Activated CD4-positive, alpha-beta memory T cell treated with anti-CD3 and anti-CD28 coated beads, Interleukin-2, amount 10 ng/mL, durations not matched to agents 7 days and 5 days (primary cell): ENCODE data around the gene TSPAN17. TPM values are rescaled to one million over a fixed set of nuclear protein-coding genes. Genes with fewer than 3 reads are reported as not detected.

ENCODE experiments used
- CTCF ChIA-PET: fragments of 350-600 bp; sonication (Branson Sonifier 250); formaldehyde crosslinking; loops from one replicate; lab custom pipeline; 2021; ENCODE audit warnings: antibody characterized with exemption, inconsistent platforms; lab: Charles Lee
- POLR2A ChIA-PET: fragments of 350-600 bp; sonication (Branson Sonifier 250); formaldehyde crosslinking; loops from one replicate; lab custom pipeline; 2021; ENCODE audit warnings: antibody characterized with exemption; lab: Charles Lee
- DNase-seq: peaks from one replicate; pipeline ENCODE4 v3.0.0-alpha.2; 2020
- H3K27ac Mint-ChIP-seq: one replicate; pipeline ENCODE4 v1.8.0; 2021; ENCODE audit warnings: mild to moderate bottlenecking, mixed read lengths
- H3K27me3 Mint-ChIP-seq: one replicate; pipeline ENCODE4 v1.8.0; 2021; ENCODE audit warnings: mixed read lengths
- H3K36me3 Mint-ChIP-seq: one replicate; pipeline ENCODE4 v1.8.0; 2021; ENCODE audit warnings: low read depth, mixed read lengths
- H3K4me1 Mint-ChIP-seq: one replicate; pipeline ENCODE4 v1.8.0; 2021; ENCODE audit warnings: mixed read lengths
- H3K4me3 Mint-ChIP-seq: one replicate; pipeline ENCODE4 v1.8.0; 2021; ENCODE audit warnings: mild to moderate bottlenecking, mixed read lengths
- H3K9me3 Mint-ChIP-seq: one replicate; pipeline ENCODE4 v1.8.0; 2021; ENCODE audit warnings: mixed read lengths
- total RNA-seq, 2 experiments: library from RNA; stranded (reverse); gene quantifications; one replicate each; pipeline ENCODE4 v1.2.3, GENCODE V29; 2021

TSPAN17 gene
- total RNA-seq, 2 experiments from 2014 or later = 33.3 to 33.4 TPM

DNA sequence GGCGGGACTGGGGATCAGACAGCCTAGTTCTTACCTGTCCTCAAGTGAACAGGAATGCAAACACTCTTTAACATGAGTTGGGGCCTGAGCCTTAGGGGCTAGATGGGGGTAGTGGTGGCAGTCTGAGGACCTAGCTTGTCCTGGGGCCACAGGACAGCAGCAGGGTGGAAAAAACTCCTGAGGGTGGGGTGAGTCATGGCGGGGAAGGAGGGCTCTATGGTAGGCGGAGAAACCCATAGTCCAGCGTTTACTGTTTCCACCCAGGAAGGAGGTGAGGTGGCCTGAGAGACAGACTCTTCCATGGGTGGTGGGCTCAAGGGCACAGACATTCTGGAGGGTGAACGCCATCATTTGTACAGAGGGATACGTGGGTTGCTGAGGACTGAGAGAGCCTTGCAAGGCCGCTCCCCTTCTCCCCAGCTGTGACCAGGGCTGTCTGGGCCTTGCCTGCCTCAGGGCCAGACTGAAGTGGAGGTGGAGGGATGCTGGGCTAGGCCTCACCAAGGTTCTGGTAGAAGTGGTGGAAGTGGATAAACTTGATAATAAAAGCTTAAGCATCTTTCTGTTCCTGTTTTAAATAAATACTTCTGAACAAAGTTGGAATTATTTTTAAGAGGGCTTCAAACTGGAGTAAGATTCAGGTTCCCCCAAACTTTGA lies 1.1 kb upstream of the TSPAN17 start:
- no peak for DNase-seq
- Mint-ChIP-seq H3K4me3 (peak overlapping the region; percentile 83), H3K36me3 (no peaks in the 10 kb centered on the region), H3K9me3 (no peaks in the 10 kb centered on the region), H3K27me3 (no peaks in the 10 kb centered on the region), H3K27ac (peak overlapping the region; percentile 74), H3K4me1 (peaks cover 45% of the 10 kb centered on the region)
- CTCF ChIA-PET = interaction anchor here (1.1 to 3.9 kb wide), 3 partner anchors 13 to 103 kb away, joined by 3 to 81 read pairs (median 5); no protein-coding TSS in a partner anchor
- POLR2A ChIA-PET = interaction anchor here (0.5 to 2.7 kb wide), 15 partner anchors 8 to 230 kb away, joined by 3 to 14 read pairs (median 6); partner anchors contain the start of genes CLTB, FAF2, RNF44 and SNCB

GRCh38 chr5:176646707-176647029 lies 616 bp upstream of the TSPAN17 start:
- H3K27me3 Mint-ChIP-seq = no peaks in the 10 kb centered on the region
- no peak for DNase-seq
- ChIA-PET POLR2A (interaction anchor here (0.5 to 2.7 kb wide), 16 partner anchors 9 to 230 kb away, joined by 3 to 14 read pairs (median 6); partner anchors contain the start of genes CLTB, FAF2, RNF44 and SNCB), CTCF (interaction anchor here (1.1 to 3.9 kb wide), 3 partner anchors 12 to 103 kb away, joined by 3 to 81 read pairs (median 5); no protein-coding TSS in a partner anchor)
- H3K9me3 Mint-ChIP-seq = no peaks in the 10 kb centered on the region
- peak overlapping the region; percentile 74 for H3K27ac Mint-ChIP-seq
- H3K4me1 Mint-ChIP-seq = peaks cover 48% of the 10 kb centered on the region
- no peaks in the 10 kb centered on the region for H3K36me3 Mint-ChIP-seq
- H3K4me3 Mint-ChIP-seq = peak overlapping the region; percentile 83

DNA sequence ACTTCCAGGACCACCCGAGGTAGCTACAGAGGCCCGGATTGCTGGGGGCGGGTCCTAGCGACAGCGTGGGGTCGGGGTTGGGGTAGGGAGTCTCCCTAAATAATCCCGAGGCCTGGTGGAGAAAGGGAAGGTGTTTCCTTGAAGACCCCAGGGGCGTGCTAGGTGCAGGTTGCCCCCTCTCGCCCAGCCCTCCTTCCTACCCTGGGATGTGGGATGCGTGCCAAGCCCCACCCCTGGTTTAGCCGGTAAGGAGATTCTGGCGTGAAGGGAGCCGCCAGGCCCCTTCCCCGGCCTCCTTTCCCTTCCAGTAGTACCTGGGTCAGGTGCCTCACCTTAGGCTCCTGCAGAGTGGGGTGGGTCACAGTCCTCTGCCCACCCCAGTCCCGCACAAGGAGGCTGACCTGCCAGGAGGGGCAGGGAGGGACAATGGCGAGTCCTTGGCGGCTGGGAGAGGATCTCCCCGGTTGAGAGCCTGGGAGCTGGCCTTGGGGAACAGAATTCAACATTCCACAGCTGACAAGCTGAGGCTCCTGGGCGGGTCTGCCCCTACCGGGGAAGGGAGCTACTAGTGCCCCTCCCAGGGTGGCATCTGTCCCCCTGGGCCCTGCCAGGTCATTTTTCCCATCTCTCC lies 674 bp downstream of the TSPAN17 start:
- no peak for DNase-seq
- ChIA-PET CTCF (interaction anchor here (1.2 to 3.9 kb wide), 3 partner anchors 11 to 74 kb away, joined by 3 to 81 read pairs (median 5); no protein-coding TSS in a partner anchor), POLR2A (interaction anchor here (1.1 to 2.7 kb wide), 7 partner anchors 10 to 200 kb away, joined by 3 to 14 read pairs (median 5); partner anchors contain the start of gene RNF44)
- no peaks in the 10 kb centered on the region for H3K9me3 Mint-ChIP-seq
- peaks cover 5% of the 10 kb centered on the region for H3K36me3 Mint-ChIP-seq
- no peaks in the 10 kb centered on the region for H3K27me3 Mint-ChIP-seq
- H3K4me1 Mint-ChIP-seq = peaks cover 53% of the 10 kb centered on the region
- H3K4me3 Mint-ChIP-seq = peak overlapping the region; percentile 83
- H3K27ac Mint-ChIP-seq = peak overlapping the region; percentile 76

GRCh38 chr5:176648474-176649194 lies 1.4 kb downstream of the TSPAN17 start:
- peaks cover 60% of the 10 kb centered on the region for H3K4me1 Mint-ChIP-seq
- peaks cover 11% of the 10 kb centered on the region for H3K36me3 Mint-ChIP-seq
- H3K9me3 Mint-ChIP-seq = no peaks in the 10 kb centered on the region
- POLR2A ChIA-PET = interaction anchor here (1.3 to 2.7 kb wide), 4 partner anchors 10 to 201 kb away, joined by 3 to 14 read pairs (median 8); partner anchors contain the start of gene RNF44
- H3K4me3 Mint-ChIP-seq = peak overlapping the region; percentile 83
- no peak for DNase-seq
- CTCF ChIA-PET = interaction anchor here (3.9 kb wide), 1 partner anchor 10 kb away, joined by 81 read pairs; no protein-coding TSS in a partner anchor
- H3K27ac Mint-ChIP-seq = peak overlapping the region; percentile 61
- H3K27me3 Mint-ChIP-seq = no peaks in the 10 kb centered on the region

GRCh38 chr5:176650354-176650884 lies 3.1 kb downstream of the TSPAN17 start:
- POLR2A ChIA-PET = interaction anchor here (2.2 kb wide), 1 partner anchor 10 kb away, joined by 8 read pairs; no protein-coding TSS in a partner anchor
- Mint-ChIP-seq H3K4me3 (no peak overlapping the region), H3K27ac (no peak overlapping the region), H3K36me3 (peaks cover 17% of the 10 kb centered on the region), H3K9me3 (no peaks in the 10 kb centered on the region), H3K27me3 (no peaks in the 10 kb centered on the region), H3K4me1 (peaks cover 62% of the 10 kb centered on the region)
- CTCF ChIA-PET = interaction anchor here (0.6 to 3.6 kb wide), 3 partner anchors 7 to 309 kb away, joined by 4 to 27 read pairs (median 4); no protein-coding TSS in a partner anchor
- no peak for DNase-seq

GRCh38 chr5:176651472-176651980 lies 4.2 kb downstream of the TSPAN17 start:
- peaks cover 21% of the 10 kb centered on the region for H3K36me3 Mint-ChIP-seq
- H3K4me1 Mint-ChIP-seq = peaks cover 55% of the 10 kb centered on the region
- DNase-seq = no peak
- CTCF ChIA-PET = interaction anchor here (3.6 kb wide), 1 partner anchor 9 kb away, joined by 27 read pairs; no protein-coding TSS in a partner anchor
- POLR2A ChIA-PET = interaction anchor here (2.2 kb wide), 1 partner anchor 9 kb away, joined by 8 read pairs; no protein-coding TSS in a partner anchor
- no peak overlapping the region for H3K4me3 Mint-ChIP-seq
- no peaks in the 10 kb centered on the region for H3K27me3 Mint-ChIP-seq
- no peak overlapping the region for H3K27ac Mint-ChIP-seq
- no peaks in the 10 kb centered on the region for H3K9me3 Mint-ChIP-seq

- Mint-ChIP-seq H3K4me1 (peaks cover 49% of the 10 kb centered on the region), H3K9me3 (no peaks in the 10 kb centered on the region)
- CTCF ChIA-PET = interaction anchor here (3.6 kb wide), 1 partner anchor 8 kb away, joined by 27 read pairs; no protein-coding TSS in a partner anchor
These were observed 4.9 kb downstream of the TSPAN17 start for GRCh38 chr5:176652136-176652535.

DNA sequence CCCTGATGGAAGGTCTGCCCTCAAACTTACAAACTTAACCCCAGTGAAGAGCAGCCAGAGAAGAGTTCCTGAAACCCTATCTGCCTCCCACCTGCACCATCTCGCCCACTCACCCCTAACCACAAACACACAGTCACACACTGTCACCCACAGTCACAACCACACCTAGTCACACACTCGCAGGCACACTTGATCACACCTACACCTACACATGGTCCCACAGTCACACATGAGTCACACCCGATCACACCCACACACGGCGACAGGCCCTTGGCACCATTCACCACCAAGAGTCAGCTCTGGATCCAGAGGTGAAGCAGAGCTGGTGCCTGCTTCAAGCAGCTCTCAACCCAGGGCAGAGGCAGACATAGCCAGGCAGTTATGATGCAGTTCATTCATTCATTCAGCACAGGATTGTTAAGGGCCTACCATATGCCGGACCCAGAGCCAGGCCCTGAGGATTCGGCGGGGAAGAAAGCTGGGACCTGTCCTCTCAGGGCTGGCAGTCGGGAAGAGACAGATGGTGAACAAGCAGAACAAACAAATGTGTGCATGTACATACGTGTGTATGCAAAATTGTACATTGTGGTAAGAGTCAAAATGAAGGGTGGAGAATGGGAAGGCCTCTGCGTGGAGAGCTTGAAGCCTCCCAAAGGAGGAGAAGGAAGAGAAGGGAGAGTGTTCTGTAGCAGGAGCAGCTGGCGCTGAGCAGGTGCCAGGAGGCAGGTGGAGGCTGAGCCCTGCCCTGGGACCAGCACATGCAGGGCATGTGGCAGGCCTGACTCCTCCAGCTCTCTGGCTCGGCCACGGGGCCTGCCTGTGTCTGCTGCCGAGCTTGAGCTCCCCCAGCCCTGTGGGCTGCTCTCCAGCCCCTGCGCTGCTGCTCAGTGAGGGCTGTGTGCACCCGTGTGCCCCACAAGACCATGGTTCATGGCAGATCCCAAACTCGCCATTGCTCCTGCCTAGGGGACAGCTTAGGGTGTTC lies 6.4 kb downstream of the TSPAN17 start:
- Mint-ChIP-seq H3K36me3 (peaks cover 24% of the 10 kb centered on the region), H3K27me3 (no peaks in the 10 kb centered on the region), H3K27ac (peak overlapping the region; percentile 28), H3K4me1 (peaks cover 52% of the 10 kb centered on the region), H3K4me3 (no peak overlapping the region), H3K9me3 (no peaks in the 10 kb centered on the region)
- ChIA-PET CTCF (no interaction called here), POLR2A (no interaction called here)
- DNase-seq = peak; percentile 47

More at GRCh38 chr5:176652136-176652535, 4.9 kb downstream of the TSPAN17 start:
- POLR2A ChIA-PET = no interaction called here
- H3K36me3 Mint-ChIP-seq = peaks cover 21% of the 10 kb centered on the region
- no peak for DNase-seq
- no peak overlapping the region for H3K4me3 Mint-ChIP-seq
- H3K27me3 Mint-ChIP-seq = no peaks in the 10 kb centered on the region
- no peak overlapping the region for H3K27ac Mint-ChIP-seq

- no peaks in the 10 kb centered on the region for H3K27me3 Mint-ChIP-seq
- ChIA-PET CTCF (no interaction called here), POLR2A (no interaction called here)
- no peak overlapping the region for H3K27ac Mint-ChIP-seq
- no peak overlapping the region for H3K4me3 Mint-ChIP-seq
- no peaks in the 10 kb centered on the region for H3K9me3 Mint-ChIP-seq
- H3K36me3 Mint-ChIP-seq = peaks cover 24% of the 10 kb centered on the region
- peaks cover 50% of the 10 kb centered on the region for H3K4me1 Mint-ChIP-seq
- no peak for DNase-seq
These were observed 7.6 kb downstream of the TSPAN17 start for GRCh38 chr5:176654856-176655255.

DNA sequence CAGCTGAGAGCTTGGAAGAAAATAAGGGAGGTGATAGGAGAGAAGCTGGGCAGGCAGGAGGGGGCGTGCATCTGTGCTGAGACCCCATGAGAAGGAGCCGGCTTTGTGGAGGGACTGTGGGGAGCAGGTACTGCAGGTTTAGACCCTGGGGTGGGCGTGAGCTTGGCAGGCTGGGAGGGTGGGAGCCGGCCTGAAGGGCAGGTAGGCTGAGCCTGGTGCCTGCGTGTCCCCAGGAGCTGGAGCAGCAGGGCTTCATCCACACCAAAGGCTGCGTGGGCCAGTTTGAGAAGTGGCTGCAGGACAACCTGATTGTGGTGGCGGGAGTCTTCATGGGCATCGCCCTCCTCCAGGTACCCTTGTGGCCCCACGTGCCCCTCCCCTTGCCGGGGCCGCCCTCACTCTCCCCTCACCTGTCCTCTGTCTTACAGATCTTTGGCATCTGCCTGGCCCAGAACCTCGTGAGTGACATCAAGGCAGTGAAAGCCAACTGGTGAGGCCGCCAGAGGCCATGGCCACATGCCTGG lies 9.2 kb downstream of the TSPAN17 start:
- POLR2A ChIA-PET = no interaction called here
- no peak for DNase-seq
- H3K4me1 Mint-ChIP-seq = peaks cover 45% of the 10 kb centered on the region
- CTCF ChIA-PET = interaction anchor here (1.4 to 6.3 kb wide), 5 partner anchors 9 to 457 kb away, joined by 4 to 81 read pairs (median 6); partner anchors contain the start of gene TSPAN17
- peaks cover 24% of the 10 kb centered on the region for H3K36me3 Mint-ChIP-seq
- H3K4me3 Mint-ChIP-seq = no peak overlapping the region
- H3K27ac Mint-ChIP-seq = no peak overlapping the region
- no peaks in the 10 kb centered on the region for H3K9me3 Mint-ChIP-seq
- H3K27me3 Mint-ChIP-seq = no peaks in the 10 kb centered on the region
